HG03175 (cell line): ENCODE results near the gene ADAMTSL2.

Source experiments
- ATAC-seq: cut with Tn5 transposase; IDR thresholded peaks from one replicate; pipeline ENCODE4 v1.9.1; 2021; ENCODE audit warnings: mild to moderate bottlenecking, moderate library complexity; ENCODE audit not compliant: unreplicated experiment

ADAMTSL2 gene

GRCh38 chr9:133529874-133530273, 4.6 kb upstream of the ADAMTSL2 start:
- no peak for ATAC-seq

GRCh38 chr9:133531293-133531692, 3.2 kb upstream of the ADAMTSL2 start:
- no peak for ATAC-seq

- ATAC-seq, result no peak
These were observed 1.4 kb upstream of the ADAMTSL2 start for GRCh38 chr9:133532937-133533668.

DNA sequence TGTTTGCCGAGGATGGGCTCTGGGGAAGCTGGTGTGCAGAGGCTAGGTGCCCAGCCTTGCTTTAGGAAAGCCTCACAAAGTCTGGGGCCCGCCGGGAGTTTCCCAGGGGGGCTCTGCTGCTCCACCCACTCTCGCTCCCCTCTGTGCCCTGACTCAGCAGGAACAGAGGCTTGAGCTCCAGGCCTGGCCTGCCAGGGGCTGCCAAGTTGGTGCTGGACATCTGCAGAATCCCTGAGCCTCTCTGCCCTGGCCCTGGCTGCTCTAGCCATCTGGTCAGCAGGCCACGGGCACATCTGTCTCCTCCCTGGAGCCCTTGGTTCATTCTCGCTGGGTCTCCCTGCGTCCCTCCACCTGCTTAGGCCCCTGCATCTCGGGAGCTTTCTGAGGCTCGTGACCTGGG, 647 bp upstream of the ADAMTSL2 start:
- ATAC-seq, result no peak

- no peak for ATAC-seq
These were observed 888 bp downstream of the ADAMTSL2 start for GRCh38 chr9:133535306-133535877.

DNA sequence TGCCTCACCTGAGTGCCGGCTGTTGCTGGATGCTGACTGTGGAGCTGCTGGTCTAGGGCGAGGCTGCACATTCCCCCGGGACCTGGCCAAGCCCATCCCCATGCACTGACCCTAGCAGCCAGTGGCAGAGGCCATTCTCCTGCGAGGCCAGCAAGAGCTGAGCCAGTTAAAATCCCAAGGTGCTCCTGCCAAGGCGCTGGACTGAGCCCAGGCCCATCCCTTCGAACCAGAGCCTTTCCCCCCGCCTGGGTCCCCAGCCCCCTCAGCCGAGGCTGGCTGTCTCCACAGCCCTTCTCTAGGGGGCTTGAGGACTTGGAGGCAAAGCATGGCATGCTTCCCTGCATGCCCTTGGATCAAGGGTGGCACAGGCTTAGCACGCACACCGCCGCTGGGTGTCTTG, 1.6 kb downstream of the ADAMTSL2 start:
- no peak for ATAC-seq

GRCh38 chr9:133536536-133536935, 2.0 kb downstream of the ADAMTSL2 start:
- ATAC-seq, result no peak

DNA sequence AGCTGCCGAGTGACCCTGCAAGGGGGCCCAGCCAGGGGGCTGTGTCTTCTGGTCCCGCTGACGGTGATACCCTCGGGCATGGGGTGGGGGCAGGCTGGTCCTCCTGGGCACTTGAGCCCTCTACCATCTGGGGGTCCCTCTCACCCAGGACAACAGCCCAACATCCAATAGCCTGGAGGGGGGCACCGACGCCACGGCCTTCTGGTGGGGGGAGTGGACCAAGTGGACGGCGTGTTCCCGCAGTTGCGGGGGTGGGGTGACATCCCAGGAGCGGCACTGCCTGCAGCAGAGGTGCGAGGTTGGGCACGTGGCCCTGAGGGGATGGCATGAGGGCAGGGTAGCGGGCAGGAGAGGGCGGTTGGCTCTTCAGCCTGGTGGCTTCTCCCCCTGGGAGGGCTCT, 2.8 kb downstream of the ADAMTSL2 start:
- ATAC-seq, result no peak

DNA sequence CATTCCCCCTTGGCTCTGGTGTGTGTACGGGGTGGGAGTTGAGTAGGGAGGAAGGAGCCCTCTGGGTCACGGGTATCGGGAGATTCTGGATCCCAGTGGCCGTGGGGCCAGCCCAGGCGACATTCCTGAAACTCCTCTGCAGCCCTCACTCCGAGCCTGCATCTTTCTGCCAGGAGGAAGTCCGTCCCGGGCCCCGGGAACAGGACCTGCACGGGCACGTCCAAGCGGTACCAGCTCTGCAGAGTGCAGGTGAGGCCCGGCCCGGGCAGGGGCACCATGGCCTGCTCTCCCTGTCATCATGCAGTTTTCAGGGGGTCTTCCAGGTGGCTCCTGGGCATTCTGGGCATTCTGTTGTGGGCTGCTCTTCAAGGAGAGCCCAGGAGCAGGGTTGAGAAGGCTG, 3.7 kb downstream of the ADAMTSL2 start:
- ATAC-seq, result no peak

GRCh38 chr9:133538851-133539833, 4.6 kb downstream of the ADAMTSL2 start:
- ATAC-seq, result no peak

GRCh38 chr9:133539991-133540697, 5.6 kb downstream of the ADAMTSL2 start:
- ATAC-seq, result no peak

GRCh38 chr9:133540698-133541025, 6.2 kb downstream of the ADAMTSL2 start:
- no peak for ATAC-seq

DNA sequence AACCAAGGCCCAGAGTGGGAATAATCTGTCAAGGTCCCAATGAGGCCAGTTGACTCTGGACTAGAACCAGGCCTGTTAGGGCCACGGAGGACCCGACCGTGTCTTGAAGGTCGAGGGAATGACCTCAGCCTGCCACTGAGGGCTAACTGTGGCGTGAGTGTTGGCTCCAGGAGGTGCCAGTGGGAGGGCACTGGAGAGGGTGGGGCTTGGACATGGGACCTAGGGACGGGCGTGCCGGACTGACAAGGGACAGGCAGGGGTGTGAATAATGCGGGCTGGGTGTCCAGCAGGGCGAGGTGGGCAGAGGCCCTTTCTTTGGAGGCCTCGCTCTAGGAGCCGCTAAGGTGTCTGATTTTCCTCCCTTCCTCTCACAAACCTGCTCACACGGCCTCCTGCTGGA, 7.5 kb downstream of the ADAMTSL2 start:
- no peak for ATAC-seq

GRCh38 chr9:133543772-133544467, 9.4 kb downstream of the ADAMTSL2 start:
- ATAC-seq, result no peak

GRCh38 chr9:133545494-133546286, 11.2 kb downstream of the ADAMTSL2 start:
- no peak for ATAC-seq

GRCh38 chr9:133546287-133546680, 11.8 kb downstream of the ADAMTSL2 start:
- no peak for ATAC-seq

DNA sequence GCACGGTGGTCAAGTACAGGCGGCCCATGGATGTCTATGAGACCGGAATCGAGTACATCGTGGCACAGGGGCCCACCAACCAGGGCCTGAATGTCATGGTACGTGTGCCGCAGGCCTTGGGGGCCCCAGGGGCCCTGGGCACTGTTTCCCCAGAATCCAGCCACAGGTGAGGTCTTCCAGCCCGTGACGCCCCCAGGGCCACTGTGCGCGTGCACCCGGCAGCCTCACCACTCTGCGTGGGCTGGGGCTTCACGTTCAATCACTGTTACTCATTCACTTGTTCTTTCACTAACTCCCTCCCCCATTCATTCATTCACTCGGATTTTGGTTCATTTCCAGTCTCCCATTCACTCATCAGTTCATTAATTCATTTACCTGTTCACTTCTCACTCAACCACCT, 12.6 kb downstream of the ADAMTSL2 start:
- no peak for ATAC-seq

GRCh38 chr9:133551446-133551845, 16.9 kb downstream of the ADAMTSL2 start:
- ATAC-seq, result no peak

DNA sequence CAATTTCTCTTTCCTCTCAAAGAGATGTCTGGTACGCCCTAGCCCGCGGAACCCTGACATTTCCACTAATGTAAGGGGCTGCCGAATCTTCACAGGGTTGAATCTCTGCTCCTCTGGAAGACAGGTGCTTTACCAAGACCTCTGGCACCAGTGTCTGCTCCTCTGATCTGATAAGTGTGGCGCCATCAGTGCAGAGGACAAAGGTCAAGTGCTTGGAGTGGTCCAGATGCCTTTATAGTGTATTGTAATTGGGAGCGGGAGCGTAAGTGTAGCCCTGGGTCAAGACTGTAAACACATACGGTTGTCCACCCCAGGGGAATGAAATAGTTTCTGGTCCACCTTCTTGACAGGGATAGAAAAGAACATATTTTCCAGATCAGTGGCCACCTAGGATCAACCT, 17.7 kb downstream of the ADAMTSL2 start:
- ATAC-seq, result no peak

DNA sequence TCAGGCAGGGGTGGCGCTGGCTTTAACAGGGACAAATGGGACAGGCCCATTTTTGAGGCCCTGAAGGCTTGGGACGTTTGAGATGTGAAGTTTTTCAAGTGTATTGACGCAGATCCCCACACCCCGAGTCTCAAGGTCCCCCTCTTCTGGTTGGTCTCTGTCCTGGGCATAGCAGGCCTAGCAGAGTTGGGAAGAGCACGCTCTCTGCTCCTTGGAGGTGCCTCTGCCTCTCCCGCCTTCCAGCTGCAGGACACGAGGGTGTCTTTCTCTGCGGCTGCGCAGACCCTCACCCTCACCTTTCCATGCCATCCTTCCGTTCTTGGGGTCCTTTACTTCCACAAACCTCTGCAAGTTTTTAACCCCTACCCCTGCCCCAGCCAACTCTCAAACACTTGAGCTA, 18.6 kb downstream of the ADAMTSL2 start:
- ATAC-seq, result no peak
